H9 (cell line): ENCODE data around the gene USP9Y. TPM values are rescaled to one million over a fixed set of nuclear protein-coding genes. Genes with fewer than 3 reads are reported as not detected.

Experiments
- DNase-seq: peaks from one replicate; pipeline ENCODE4 v3.0.0-alpha.2; 2017
- H2AFZ ChIP-seq: one replicate; pipeline ENCODE4 v1.6.1; 2013; ENCODE audit warnings: mild to moderate bottlenecking, low read length, control low read depth, moderate library complexity
- H2AK5ac ChIP-seq: 2 replicates; pipeline ENCODE4 v1.6.1; 2013; ENCODE audit warnings: low read length, control low read depth, mixed read lengths; ENCODE audit not compliant: insufficient read length
- H2BK120ac ChIP-seq: one replicate; pipeline ENCODE4 v1.6.1; 2013; ENCODE audit warnings: low read depth, mild to moderate bottlenecking, low read length, control low read depth, inconsistent platforms; ENCODE audit not compliant: poor library complexity, severe bottlenecking
- H2BK12ac ChIP-seq: 2 replicates; pipeline ENCODE4 v1.6.1; 2013; ENCODE audit warnings: low read length, control low read depth, mixed read lengths, low read depth; ENCODE audit not compliant: insufficient read length
- H2BK15ac ChIP-seq: 2 replicates; pipeline ENCODE4 v1.6.1; 2013; ENCODE audit warnings: low read depth, low read length, control low read depth
- H2BK20ac ChIP-seq: one replicate; pipeline ENCODE4 v1.6.1; 2013; ENCODE audit warnings: low read depth, mild to moderate bottlenecking, low read length, control low read depth, inconsistent platforms; ENCODE audit not compliant: poor library complexity, severe bottlenecking
- H2BK5ac ChIP-seq: 2 replicates; pipeline ENCODE4 v1.6.1; 2013; ENCODE audit warnings: low read length, control low read depth, mixed read lengths; ENCODE audit not compliant: insufficient read length
- H3K14ac ChIP-seq: 2 replicates; pipeline ENCODE4 v1.6.1; 2013; ENCODE audit warnings: low read length, control low read depth; ENCODE audit not compliant: insufficient read depth
- H3K18ac ChIP-seq: 2 replicates; pipeline ENCODE4 v1.6.1; 2013; ENCODE audit warnings: low read depth, mild to moderate bottlenecking, mixed read lengths, low read length, control low read depth; ENCODE audit not compliant: insufficient read length
- H3K23ac ChIP-seq: 2 replicates; pipeline ENCODE4 v1.6.1; 2013; ENCODE audit warnings: low read length, control low read depth, mixed read lengths, low read depth; ENCODE audit not compliant: insufficient read length
- H3K23me2 ChIP-seq: 2 replicates; pipeline ENCODE4 v1.6.1; 2013; ENCODE audit warnings: low read depth, mild to moderate bottlenecking, mixed read lengths, low read length, control low read depth; ENCODE audit not compliant: insufficient read length, poor library complexity, severe bottlenecking
- H3K27ac ChIP-seq: 2 replicates; pipeline ENCODE4 v1.5.1; 2013; ENCODE audit warnings: low read length, control low read depth, mixed read lengths, low read depth; ENCODE audit not compliant: insufficient read length
- H3K27me3 ChIP-seq: 2 replicates; pipeline ENCODE4 v1.6.1; 2013; ENCODE audit warnings: low read length, control low read depth, inconsistent platforms; ENCODE audit not compliant: insufficient read depth
- H3K4ac ChIP-seq: 2 replicates; pipeline ENCODE4 v1.6.1; 2013; ENCODE audit warnings: low read depth, mild to moderate bottlenecking, control low read depth, inconsistent platforms, low read length, moderate library complexity
- H3K4me1 ChIP-seq: 2 replicates; pipeline ENCODE4 v1.6.1; 2013; ENCODE audit warnings: low read length, control low read depth, inconsistent platforms; ENCODE audit not compliant: insufficient read depth
- H3K4me2 ChIP-seq: 2 replicates; pipeline ENCODE4 v1.6.1; 2013; ENCODE audit warnings: low read length, control low read depth, mixed read lengths; ENCODE audit not compliant: insufficient read length, insufficient read depth
- H3K56ac ChIP-seq: 2 replicates; pipeline ENCODE4 v1.6.1; 2013; ENCODE audit warnings: low read depth, mild to moderate bottlenecking, mixed read lengths, low read length, control low read depth; ENCODE audit not compliant: insufficient read length
- H3K79me1 ChIP-seq: 2 replicates; pipeline ENCODE4 v1.6.1; 2013; ENCODE audit warnings: low read depth, mild to moderate bottlenecking, moderate library complexity, low read length, control low read depth, inconsistent platforms; ENCODE audit not compliant: insufficient read depth, poor library complexity, severe bottlenecking
- H3K79me2 ChIP-seq: 2 replicates; pipeline ENCODE4 v1.6.1; 2013; ENCODE audit warnings: low read length, control low read depth, inconsistent platforms; ENCODE audit not compliant: insufficient read depth
- H3K9ac ChIP-seq: 2 replicates; pipeline ENCODE4 v1.6.1; 2013; ENCODE audit warnings: low read length, control low read depth, mixed read lengths; ENCODE audit not compliant: insufficient read length; ENCODE audit errors: extremely low read depth
- H3K9me3 ChIP-seq: one replicate; pipeline ENCODE4 v1.6.1; 2013; ENCODE audit warnings: low read depth, low read length, inconsistent platforms; ENCODE audit not compliant: control insufficient read depth
- H3T11ph ChIP-seq: one replicate; pipeline ENCODE4 v1.6.1; 2013; ENCODE audit warnings: mild to moderate bottlenecking, low read length, control low read depth, inconsistent platforms
- H4K20me1 ChIP-seq: one replicate; pipeline ENCODE4 v1.6.1; 2013; ENCODE audit not compliant: control insufficient read depth, insufficient read length, insufficient read depth
- H4K5ac ChIP-seq: 2 replicates; pipeline ENCODE4 v1.6.1; 2013; ENCODE audit warnings: low read depth, mild to moderate bottlenecking, mixed read lengths, low read length, control low read depth; ENCODE audit not compliant: insufficient read length
- H4K8ac ChIP-seq: replicated peaks from 2 replicates; pipeline ENCODE4 v1.6.1; 2013; ENCODE audit warnings: low read length, control low read depth, mixed read lengths, low read depth; ENCODE audit not compliant: insufficient read length
- H4K91ac ChIP-seq: 2 replicates; pipeline ENCODE4 v1.6.1; 2013; ENCODE audit warnings: low read depth, mild to moderate bottlenecking, moderate library complexity, mixed read lengths, low read length, control low read depth; ENCODE audit not compliant: insufficient read length
- H3K27ac Mint-ChIP-seq, 3 experiments: 2 replicates in 2 of 3; 3 replicates in 1 of 3; pipeline ENCODE4 v1.8.0; 2020 to 2021; ENCODE audit warnings: mixed read lengths in 3 of 3, mild to moderate bottlenecking in 1 of 3, moderate library complexity in 1 of 3
- H3K27me3 Mint-ChIP-seq: 2 replicates; pipeline ENCODE4 v1.8.0; 2021; ENCODE audit warnings: low read depth, mild to moderate bottlenecking, moderate library complexity, mixed read lengths
- H3K36me3 Mint-ChIP-seq, 3 experiments: 2 replicates in 2 of 3; 3 replicates in 1 of 3; pipeline ENCODE4 v1.8.0; 2020 to 2021; ENCODE audit warnings: low read depth in 3 of 3, mixed read lengths in 3 of 3; ENCODE audit not compliant: insufficient read depth in 1 of 3
- H3K4me1 Mint-ChIP-seq, 2 experiments: 2 replicates each; pipeline ENCODE4 v1.8.0; 2020; ENCODE audit warnings: mixed read lengths in 2 of 2
- H3K4me3 Mint-ChIP-seq, 2 experiments: 2 replicates in 1 of 2; 3 replicates in 1 of 2; pipeline ENCODE4 v1.8.0; 2020 to 2021; ENCODE audit warnings: mild to moderate bottlenecking in 2 of 2, mixed read lengths in 2 of 2, moderate library complexity in 1 of 2
- H3K9me3 Mint-ChIP-seq, 2 experiments: 2 replicates in 1 of 2; 3 replicates in 1 of 2; pipeline ENCODE4 v1.8.0; 2020; ENCODE audit warnings: mild to moderate bottlenecking in 2 of 2, mixed read lengths in 2 of 2, moderate library complexity in 1 of 2
- WGBS: extraction: QIAGEN DNeasy Blood & Tissue Kit; methylation state at CpG from one replicate; pipeline ENCODE4 v1.1.7; 2013; ENCODE audit warnings: missing lambda C conversion rate, low lambda C conversion rate, mixed read lengths; ENCODE audit not compliant: insufficient read length; ENCODE audit errors: extremely low coverage; 5-methylcytosine and 5-hydroxymethylcytosine counted together
- total RNA-seq: library from RNA; stranded (reverse); gene quantifications from 2 replicates; pipeline ENCODE4 v1.2.1, GENCODE V29; 2021
- TF ChIP-seq, protein P1 (sequence below): fragments of 200-600 bp; sonication (generic); conservative IDR thresholded peaks from 3 replicates; pipeline ENCODE4 v1.8.0; 2021; ENCODE audit warnings: antibody characterized with exemption, mild to moderate bottlenecking

The USP9Y gene
- total RNA-seq, 1 experiment from 2014 or later = not detected

- no peak overlapping the region for H3K9ac ChIP-seq
Observed at GRCh38 chrY:12765976-12766375, 64.9 kb downstream of the USP9Y start.

More at GRCh38 chrY:12765976-12766375, 64.9 kb downstream of the USP9Y start:
- Histone ChIP-seq H3K14ac (no peak overlapping the region), H3K18ac (no peak overlapping the region), H3K79me1 (no peaks in the 10 kb centered on the region), H2BK12ac (no peak overlapping the region), H4K8ac (no peak overlapping the region), H3K4ac (no peak overlapping the region), H2BK20ac (no peak overlapping the region), H3K27ac (no peak overlapping the region), H3K23me2 (no peaks in the 10 kb centered on the region), H3K79me2 (no peaks in the 10 kb centered on the region), H2AK5ac (no peak overlapping the region), H2BK15ac (no peak overlapping the region), H3K27me3 (no peaks in the 10 kb centered on the region), H4K20me1 (no peaks in the 10 kb centered on the region), H3T11ph (no peak overlapping the region), H2AFZ (no peak overlapping the region), H3K9me3 (no peaks in the 10 kb centered on the region), H4K91ac (no peak overlapping the region), H3K4me2 (no peak overlapping the region), H3K56ac (no peak overlapping the region), H4K5ac (no peak overlapping the region), H2BK120ac (no peak overlapping the region), H3K4me1 (no peaks in the 10 kb centered on the region), H2BK5ac (no peak overlapping the region), H3K23ac (no peak overlapping the region)
- Mint-ChIP-seq H3K27me3 (no peaks in the 10 kb centered on the region), H3K4me1 (no peaks in the 10 kb centered on the region), H3K4me3 (no peak overlapping the region), H3K36me3 (no peaks in the 10 kb centered on the region), H3K27ac (no peak overlapping the region), H3K9me3 (no peaks in the 10 kb centered on the region)
- DNase-seq = no peak
- WGBS = no CpG with 5 or more reads among the region's 4 CpGs
- TF ChIP-seq, protein P1, sequence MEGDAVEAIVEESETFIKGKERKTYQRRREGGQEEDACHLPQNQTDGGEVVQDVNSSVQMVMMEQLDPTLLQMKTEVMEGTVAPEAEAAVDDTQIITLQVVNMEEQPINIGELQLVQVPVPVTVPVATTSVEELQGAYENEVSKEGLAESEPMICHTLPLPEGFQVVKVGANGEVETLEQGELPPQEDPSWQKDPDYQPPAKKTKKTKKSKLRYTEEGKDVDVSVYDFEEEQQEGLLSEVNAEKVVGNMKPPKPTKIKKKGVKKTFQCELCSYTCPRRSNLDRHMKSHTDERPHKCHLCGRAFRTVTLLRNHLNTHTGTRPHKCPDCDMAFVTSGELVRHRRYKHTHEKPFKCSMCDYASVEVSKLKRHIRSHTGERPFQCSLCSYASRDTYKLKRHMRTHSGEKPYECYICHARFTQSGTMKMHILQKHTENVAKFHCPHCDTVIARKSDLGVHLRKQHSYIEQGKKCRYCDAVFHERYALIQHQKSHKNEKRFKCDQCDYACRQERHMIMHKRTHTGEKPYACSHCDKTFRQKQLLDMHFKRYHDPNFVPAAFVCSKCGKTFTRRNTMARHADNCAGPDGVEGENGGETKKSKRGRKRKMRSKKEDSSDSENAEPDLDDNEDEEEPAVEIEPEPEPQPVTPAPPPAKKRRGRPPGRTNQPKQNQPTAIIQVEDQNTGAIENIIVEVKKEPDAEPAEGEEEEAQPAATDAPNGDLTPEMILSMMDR = no peak
